ENCODE results near the gene OTUD3.
"Not testable (repeated sequence)": the region's sequence is repeated elsewhere in the genome, so short reads cannot be mapped to it uniquely, and the experiment has no call there.

OTUD3 gene

DNA sequence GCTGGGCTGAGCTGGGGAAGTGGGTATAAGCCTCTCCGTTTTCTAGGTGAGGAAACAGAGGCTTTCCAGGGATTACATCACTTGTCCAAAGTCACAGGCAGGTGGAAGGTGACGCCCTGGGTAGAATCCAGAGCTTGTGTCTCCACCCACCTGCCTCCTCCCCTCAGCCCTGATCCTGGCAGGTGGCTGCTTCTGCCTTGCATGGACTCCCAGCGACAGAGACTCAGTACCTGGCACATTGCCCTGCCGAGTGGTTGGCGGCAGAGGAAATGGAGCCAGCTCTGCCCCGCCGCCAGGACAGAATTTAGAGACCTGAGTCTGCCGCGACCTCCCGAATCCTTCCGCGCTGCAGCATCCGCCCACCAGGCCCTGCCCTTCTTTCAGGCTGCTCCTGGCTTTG lies 39.1 kb downstream of the OTUD3 start:
- DNase-seq, result no peak

GRCh38 chr1:19922015-19922688 lies 40.0 kb downstream of the OTUD3 start:
- DNase-seq, result no peak

- DNase-seq, result no peak
Observed at GRCh38 chr1:19923137-19923952, 41.1 kb downstream of the OTUD3 start, which contains the start of gene PLA2G2E. TSS of gene PLA2G2E (minus strand) at chr1:19923617. CDS start at chr1:19923559, 58 bp downstream.

DNA sequence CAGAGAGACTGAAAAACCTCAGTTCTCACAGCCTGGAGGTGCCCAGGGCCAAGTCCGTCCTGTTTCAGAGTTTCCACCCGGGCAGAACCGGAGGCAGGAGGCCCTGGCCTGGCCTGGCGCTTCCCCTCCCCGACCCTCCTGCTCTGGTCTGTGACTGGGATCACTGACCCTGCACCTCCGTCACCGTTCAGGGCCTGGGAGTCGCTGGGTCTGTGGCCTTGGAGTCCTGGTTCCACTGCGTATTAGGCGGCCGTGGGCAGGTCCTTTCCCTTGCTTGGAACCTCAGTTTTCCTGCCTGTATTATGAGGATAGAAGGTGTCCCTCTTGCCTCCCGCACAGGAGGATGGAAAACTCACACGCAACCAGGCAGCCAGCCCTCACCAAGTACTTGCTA lies 41.8 kb downstream of the OTUD3 start:
- DNase-seq, result no peak

- DNase-seq, result no peak
Observed at GRCh38 chr1:19925342-19926070, 43.3 kb downstream of the OTUD3 start.

- DNase-seq, result no peak
Observed at GRCh38 chr1:19926296-19927129, 44.3 kb downstream of the OTUD3 start.

DNA sequence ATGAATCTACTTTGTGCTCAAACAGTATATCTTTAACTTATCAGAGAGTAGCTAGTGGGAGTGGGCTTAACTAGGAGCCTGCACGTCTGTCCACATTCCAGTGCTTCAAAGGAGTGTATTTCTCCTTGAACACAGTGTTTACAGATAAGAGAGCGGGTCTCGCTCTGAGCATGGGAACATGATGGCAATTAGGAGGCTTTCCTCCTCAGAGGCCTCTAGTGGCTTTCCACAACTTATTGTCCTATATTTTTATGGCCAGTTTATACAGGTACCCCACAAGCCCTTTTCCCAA lies 44.9 kb downstream of the OTUD3 start:
- not testable (repeated sequence) for DNase-seq

- DNase-seq, result no peak
Observed at GRCh38 chr1:19932866-19933265, 50.7 kb downstream of the OTUD3 start.

DNA sequence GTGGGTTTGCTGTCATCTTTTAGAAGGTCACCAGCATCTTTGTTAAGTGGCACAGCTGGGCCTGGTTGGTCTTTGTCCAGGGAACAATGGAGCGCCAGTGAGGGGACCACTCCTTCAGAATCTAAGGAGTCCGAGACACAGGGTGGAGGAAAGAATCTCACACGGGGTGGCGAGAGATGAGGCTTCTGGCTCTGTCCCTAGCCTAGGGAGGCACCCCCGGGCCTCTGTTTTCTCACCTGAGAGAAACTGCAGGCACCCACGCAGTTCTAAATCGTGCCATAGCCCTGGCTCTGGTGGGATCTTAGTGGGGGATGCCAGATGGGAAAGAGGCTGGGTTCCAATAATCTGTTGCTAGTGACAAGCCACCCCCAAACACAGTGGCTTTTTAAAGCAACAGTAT lies 52.1 kb downstream of the OTUD3 start:
- no peak for DNase-seq

DNA sequence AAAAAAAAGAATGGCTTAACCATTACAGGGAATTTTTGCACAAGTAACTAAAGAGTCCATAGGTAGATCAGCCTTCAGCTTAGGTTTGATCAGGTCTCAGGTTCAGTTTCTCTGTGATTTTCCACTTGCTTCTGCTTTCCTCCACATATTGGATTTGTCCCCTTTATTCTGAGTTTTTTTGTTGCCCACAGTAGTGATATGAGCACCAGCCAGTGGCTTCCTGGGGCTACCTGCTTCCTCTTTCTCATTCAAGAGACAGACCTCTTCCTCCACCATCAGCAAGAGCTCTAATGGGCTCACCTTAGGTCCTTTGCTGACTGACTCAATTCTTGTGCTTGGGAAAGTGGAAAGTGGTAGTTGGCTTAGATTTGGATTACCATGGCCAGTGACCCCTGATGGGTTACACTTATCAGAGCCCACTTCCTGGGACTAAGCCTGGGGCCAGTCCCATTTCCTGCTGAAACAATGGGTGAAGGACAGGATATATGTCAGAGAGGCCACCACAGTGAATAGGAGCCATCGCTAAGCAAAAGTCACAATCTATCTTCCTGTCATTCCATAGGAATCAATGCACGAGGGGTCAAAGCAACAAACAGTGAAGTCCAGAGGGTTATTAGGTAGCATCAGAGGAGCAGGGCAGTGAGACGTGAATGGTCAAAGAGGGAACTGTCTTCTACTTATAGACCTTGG lies 54.0 kb downstream of the OTUD3 start:
- no peak for DNase-seq

DNA sequence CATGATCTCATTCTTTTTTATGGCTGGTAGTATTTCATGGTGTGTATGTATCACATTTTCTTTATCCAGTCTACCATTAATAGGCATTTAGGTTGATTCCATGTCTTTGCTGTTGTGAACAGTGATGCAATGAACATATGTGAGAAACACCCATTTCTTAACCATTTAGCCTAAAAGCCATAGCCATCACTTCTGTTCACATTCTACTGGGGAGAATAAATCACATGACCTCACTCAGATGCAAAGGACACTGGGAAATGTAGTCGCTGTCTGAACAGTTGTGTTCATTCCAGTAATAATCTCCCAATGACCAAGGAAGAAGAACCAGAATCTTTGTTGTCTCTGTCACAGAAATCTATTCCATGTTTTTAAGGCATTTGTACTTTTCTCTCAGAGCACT lies 56.3 kb downstream of the OTUD3 start:
- no peak for DNase-seq

GRCh38 chr1:19940486-19941205 lies 58.5 kb downstream of the OTUD3 start:
- DNase-seq, result no peak

DNA sequence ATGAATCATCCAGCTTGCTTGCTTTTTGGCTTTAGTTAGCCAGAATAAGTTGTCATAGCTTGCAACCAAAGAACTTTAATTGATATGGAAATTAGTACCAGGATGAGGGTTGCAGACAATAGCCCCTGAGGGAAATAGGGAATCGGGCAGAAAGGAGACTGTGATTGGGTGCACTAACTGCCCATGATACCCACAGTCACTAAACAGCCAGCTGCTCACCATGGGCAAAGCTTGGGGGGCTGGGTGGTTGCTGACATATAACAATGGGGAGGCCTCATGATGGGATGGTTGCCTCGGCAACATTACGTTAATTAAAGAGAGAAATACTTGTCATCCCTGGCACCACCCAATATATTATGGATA lies 59.0 kb downstream of the OTUD3 start:
- no peak for DNase-seq

- DNase-seq, result no peak
Observed at GRCh38 chr1:19942088-19942487, 59.9 kb downstream of the OTUD3 start.

DNA sequence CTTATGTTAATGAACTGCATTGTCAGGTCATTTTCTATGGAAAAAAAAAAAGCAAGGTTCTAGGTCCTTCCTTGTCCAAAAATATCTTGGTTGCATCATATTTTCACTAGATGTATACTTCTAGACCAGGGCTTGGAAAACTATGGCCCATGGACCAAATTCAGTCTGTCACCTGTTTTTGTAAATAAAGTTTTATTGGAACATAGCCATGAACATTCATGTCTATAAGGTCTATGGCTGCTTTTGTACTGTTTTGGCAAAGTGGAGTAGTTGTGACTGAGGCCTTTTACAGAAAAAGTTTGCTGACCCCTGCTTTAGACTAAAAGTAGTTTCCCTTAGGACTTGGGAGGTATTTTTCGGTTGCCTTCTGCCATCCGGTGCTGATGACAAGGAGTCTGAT lies 60.5 kb downstream of the OTUD3 start:
- DNase-seq, result no peak

DNA sequence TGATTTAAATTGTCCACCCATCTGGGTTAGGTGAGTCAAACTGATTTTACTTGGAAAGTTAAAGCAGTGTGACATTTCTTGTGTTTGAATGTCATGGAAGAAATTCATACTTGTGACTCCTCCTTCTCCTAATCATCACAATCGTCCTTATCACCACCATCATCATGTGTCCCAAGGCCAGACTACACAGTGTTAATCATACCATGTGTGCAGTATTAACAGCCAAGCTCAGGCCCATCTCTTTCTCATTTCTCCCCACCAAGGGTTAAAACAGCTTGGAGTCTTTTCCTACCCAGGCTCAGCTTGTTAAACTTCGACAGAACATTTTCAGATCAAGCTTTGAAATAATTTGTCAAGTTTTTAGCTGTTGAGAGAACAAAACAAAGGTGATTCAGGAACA lies 63.7 kb downstream of the OTUD3 start:
- no peak for DNase-seq

DNA sequence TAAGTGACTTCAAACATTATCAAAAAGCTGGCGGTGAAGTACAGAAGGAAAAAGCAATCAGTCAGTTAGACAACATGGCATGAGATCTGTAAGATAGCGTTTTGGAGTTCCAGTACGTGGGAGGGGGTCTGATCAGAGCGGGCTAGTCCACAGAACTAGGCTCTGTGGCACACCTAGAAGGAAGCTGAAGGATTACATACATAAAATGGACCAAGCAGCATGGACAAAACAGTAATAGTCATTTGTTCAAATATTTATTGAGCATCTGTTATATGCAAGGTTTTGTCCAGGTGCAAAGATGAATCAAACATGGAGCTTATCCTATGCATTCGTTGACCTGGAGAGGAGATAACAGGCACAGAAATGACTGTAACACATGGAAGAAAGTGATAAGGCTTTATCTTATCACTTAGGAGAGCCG lies 64.1 kb downstream of the OTUD3 start:
- DNase-seq, result no peak

GRCh38 chr1:19946971-19947370 lies 64.8 kb downstream of the OTUD3 start:
- DNase-seq, result no peak

DNA sequence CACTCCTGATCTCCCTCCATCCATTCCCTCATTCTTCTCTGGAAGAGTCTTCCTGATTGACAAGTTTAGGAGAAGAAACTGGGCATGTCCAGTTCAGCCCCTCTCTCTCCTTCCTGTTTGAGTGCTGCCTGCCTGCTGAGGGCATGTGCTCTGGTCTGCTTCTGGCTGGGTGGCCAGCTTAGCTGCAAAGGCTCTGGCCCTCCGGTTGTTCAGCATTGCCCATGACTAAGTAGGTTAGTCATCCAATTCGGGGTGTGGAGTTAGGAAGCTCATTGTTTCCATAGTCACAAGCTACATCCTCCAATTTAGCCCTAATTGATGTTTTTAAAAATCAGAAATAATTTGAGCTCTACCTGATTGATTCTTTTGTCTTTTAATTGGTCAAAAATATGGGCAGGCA lies 66.8 kb downstream of the OTUD3 start:
- no peak for DNase-seq

- no peak for DNase-seq
Observed at GRCh38 chr1:19954059-19954458, 71.9 kb downstream of the OTUD3 start.

DNA sequence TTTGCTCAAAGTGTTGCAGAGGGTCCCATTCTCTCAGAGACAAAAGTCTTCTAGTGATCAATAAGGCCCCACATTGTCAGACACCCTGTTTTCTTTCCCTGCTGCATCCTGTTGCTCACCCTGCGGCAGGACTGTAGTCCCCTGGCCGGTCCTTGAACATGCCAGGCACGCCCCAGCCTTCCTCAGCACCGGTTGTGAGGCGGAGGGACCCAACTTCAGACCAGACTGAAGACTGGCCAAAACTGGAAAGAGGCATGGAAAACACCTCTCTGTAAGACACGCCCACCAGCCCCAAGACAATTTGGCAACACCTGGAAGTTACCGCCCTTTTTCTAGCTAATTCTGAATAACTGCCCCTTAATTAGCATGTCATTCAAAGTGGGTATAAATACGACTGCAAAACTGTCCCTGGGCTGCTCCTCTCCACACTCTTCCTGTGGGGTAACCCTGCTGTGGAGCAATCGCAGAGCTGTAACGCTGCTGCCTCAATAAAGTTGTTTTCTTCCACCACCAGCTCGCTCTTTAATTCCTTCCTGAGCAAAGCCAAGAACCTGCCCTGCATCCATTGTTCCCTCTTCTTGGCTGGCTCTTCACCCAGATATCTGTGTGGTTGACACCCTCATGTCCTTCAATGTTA lies 73.5 kb downstream of the OTUD3 start:
- no peak for DNase-seq
